Stimulated activated CD8-positive, alpha-beta memory T cell treated with anti-CD3 and anti-CD28 coated beads, Interleukin-15, amount 100 ng/mL, for 24 hours (primary cell): Measurements from ENCODE around the gene MRPL46.
A peak's percentile ranks its signal among the peaks of the same experiment; 100 is the strongest.

Experiments used
- DNase-seq: peaks from one replicate; pipeline ENCODE4 v3.0.0-alpha.2; 2020; ENCODE audit warnings: low read depth

Gene MRPL46

GRCh38 chr15:88467073-88467934 is at the start of gene MRPL46, which contains the start of gene MRPS11:
Gene MRPL46 (minus strand): TSS chr15:88467388. CDS start chr15:88467377, 11 bp downstream.
Gene MRPS11 (plus strand): TSS chr15:88467708. CDS start chr15:88467718, 10 bp downstream.
- DNase-seq: peak; percentile 69

GRCh38 chr15:88513195-88513594 is 46.0 kb upstream of the MRPL46 start:
- no peak for DNase-seq

DNA sequence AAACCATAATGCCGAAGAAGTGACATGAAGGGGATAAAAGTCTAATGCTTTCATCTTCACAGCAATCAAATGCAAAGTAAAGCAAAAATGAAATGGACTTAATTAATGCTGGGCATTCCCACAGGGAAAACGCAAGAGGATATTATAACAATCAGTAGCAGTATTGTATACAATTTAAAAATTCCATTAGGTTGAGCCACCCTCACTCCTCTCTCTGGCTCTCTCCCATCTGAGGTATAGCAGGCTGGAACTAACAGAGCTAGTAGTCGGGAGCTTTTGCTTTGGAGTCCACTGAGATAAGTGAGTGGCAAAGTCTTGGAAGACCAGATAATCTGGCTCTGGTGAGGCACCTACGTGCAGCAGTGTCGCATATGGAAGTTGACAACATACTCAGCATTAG is 45.4 kb upstream of the MRPL46 start:
- DNase-seq: no peak

DNA sequence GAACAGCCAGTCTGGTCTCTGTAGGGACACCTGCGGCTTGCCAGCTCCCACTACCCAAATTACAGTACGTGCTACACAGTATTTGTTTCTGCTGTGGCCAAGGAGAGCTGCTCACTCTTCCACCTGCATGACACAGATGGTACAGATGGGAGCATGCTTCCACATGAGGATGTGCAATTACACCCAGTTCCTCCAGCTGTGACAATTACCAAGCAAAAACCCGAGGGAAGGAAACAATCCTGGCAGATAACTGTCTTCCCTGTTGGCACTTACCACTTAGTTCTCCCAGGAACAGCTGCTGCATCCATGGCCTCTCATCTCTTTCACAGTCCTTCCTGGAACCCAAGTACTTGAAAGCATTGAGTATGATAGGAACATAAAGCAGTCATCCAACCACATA is 44.9 kb upstream of the MRPL46 start:
- no peak for DNase-seq

DNA sequence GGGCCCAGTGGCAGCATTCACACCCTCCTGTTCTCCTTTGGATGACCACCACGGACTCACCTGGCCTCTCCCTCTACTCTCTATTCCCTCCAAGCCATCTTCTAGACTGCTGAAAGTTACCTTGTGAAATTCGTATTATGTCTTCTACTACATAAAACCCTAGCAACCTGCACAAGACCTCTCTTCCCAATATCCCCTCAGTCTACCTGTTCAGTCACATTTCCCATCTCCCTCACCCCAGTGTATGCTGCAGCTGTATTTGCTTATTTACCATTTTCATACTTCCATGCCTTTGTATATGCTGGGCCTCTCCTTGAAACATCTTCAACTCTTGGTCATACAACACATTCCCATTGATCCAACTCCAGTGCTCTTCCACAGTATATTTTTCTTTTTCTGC is 44.0 kb upstream of the MRPL46 start:
- DNase-seq: no peak

DNA sequence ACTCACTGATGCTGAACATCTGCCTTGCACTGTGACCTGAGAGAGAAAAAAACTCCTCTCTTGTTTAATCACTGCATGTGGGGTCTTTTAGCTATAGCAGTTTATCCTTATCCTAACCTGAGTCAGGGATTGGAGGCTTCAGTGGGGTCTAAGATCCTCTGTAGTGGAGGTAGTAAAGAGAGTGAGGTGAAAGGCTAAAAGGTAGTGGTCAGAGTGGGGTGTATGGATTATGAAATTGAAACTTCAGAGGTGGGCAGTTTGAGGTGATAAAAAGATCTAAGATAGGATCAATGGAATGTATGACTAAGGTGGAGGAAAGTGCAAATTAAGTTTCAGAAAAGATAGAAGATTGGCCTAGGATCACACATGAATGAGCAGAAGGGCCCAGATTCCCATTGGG is 42.8 kb upstream of the MRPL46 start:
- no peak for DNase-seq

- DNase-seq: no peak
Measured at GRCh38 chr15:88509321-88509720, 42.1 kb upstream of the MRPL46 start.

- no peak for DNase-seq
Measured at GRCh38 chr15:88506628-88507027, 39.4 kb upstream of the MRPL46 start.

DNA sequence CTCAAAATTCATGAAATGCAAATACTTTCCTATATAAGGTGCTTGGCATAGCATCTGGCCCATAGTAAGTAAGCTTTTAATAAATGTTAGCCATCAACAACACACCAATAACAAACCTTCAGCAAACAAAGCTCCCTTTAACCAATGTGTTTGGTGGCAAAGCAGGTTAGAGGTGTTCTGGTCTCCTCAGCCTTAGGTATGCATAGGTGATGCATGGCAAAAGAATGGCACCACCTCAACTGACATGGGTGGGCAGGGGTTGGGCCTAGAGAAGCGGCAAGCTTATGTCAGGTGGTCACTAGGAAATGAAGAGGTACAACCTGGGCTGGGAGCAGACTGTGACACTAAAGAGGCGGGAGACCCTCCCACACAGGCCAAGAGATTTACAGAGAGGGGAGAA is 38.5 kb upstream of the MRPL46 start:
- no peak for DNase-seq

DNA sequence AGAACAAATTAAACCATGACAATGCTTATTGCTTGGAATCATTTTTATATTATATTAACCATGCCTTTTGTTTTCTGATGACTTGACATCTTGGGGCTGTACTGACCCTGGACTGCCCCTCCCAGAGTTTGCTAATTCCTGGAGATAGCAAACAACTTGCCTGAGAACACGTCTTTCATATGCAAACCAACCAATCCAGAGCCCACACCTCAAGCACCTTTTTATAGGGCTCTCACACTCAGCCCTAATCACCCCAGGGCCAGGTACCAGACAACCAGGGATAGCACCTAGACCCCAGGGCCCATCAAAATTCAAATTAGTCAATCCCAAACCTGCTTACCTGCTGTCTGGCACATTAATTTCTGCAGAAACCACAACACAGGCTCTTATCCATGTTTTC is 37.3 kb upstream of the MRPL46 start:
- DNase-seq: no peak

DNA sequence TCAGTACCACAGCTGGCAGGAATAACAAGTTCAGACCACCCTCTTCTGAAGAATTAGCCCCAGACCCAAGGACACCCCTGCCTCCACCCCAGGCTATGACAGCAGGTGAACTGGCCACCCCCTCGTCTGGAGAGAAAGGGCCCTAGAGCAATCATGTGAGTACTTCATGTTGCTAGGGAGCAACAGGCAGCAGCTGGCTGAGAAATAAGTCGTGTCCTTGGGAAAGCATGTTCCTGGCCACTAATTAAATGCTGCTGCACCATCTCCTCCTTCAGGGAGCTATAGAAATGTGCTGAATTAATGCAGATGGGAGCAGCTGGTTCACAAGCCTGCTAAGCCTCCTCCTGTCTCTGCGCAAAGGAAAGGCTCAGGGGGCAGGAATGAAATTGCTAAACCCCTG is 31.8 kb upstream of the MRPL46 start:
- DNase-seq: no peak

DNA sequence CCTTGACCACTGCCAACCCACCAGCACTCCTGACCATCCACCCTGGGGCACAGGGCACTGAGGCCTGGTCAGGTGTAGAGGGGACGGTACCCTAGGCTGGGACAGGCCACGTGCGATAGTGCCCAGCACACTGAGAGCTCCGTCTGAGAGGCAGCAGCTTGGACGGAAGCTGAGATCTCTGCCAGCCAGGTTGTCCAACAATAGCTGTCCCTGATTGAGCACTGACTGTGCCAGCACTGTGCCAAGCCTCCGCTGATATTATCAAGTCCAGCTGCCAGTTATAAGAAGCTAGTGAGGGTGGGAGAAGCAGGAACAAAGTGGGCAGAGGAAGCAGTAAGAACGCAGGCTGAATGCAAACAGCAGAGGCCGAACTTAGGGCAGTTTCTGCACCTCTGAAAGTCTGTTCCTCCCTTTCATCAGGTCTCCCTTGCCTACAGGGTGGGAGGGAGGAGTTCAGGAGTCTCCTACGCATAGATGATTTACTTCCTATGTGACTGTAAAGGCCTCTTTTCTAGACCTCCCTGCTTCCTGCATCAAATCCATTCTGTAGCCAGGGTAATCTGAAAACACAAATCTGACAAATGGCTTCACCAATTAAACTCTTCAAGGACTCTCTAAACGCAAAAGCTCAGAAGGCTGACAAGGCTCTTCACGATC is 30.0 kb upstream of the MRPL46 start:
- no peak for DNase-seq

- DNase-seq: no peak
Measured at GRCh38 chr15:88493844-88494243, 26.7 kb upstream of the MRPL46 start.

- no peak for DNase-seq
Measured at GRCh38 chr15:88491158-88491557, 24.0 kb upstream of the MRPL46 start.

DNA sequence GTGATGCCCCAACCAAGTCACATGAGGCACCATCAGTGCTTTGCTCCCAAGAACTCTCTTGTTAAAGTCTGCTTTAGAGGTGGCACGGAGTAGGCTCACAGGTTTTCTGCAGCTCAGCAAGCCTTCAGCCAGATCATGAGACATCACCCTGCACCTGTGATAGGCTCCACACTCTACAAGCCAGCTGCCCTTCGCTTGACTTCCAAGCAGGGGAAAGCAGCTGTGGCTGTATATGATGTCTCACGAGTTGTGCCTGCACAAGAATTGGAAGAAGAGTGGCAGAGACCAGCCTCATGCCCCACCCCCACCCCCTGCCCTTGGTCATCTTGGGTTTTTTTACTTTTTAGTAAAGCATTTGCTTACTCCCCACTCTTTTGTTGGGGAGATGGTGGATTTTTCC is 22.8 kb upstream of the MRPL46 start:
- DNase-seq: no peak

GRCh38 chr15:88489321-88489720 is 22.1 kb upstream of the MRPL46 start:
- no peak for DNase-seq

DNA sequence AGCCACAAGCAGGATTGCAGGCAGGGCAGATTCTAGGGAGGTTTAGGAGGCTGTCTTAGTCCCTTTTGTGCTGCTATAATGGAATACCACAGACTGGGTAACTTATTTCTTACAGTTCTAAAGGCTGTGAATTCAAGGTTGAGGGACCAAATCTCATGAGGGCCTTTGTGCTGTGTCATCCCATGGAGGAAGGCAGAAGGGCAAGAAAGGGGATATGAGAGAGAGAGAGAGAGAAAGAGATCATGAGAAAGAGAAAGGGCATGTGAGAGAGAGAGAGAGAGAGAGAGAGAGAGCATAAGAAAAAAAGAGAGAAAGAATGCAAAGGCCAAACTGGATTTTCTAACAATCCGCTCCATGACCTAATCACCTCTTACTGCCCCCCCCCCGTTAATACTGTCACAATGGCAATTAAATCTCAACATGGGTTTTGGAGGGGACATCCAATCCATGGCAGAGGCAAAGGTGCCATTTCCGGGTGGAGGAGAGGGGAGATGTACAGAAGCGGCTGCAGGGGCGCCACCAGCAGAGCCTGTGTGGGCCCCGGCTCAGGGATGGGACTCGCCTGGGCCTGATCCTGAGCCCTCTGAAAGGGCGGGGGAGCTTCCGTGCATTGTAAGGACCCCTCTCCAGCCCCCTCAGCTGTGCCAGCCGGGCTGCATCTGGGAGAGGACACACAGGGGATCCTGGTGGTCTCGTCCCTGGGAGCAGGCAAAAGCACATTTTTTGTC is 20.8 kb upstream of the MRPL46 start:
- no peak for DNase-seq

GRCh38 chr15:88487178-88487795 is 20.1 kb upstream of the MRPL46 start:
- DNase-seq: no peak

GRCh38 chr15:88484682-88485331 is 17.6 kb upstream of the MRPL46 start:
- no peak for DNase-seq

- no peak for DNase-seq
Measured at GRCh38 chr15:88482263-88482662, 15.1 kb upstream of the MRPL46 start.

DNA sequence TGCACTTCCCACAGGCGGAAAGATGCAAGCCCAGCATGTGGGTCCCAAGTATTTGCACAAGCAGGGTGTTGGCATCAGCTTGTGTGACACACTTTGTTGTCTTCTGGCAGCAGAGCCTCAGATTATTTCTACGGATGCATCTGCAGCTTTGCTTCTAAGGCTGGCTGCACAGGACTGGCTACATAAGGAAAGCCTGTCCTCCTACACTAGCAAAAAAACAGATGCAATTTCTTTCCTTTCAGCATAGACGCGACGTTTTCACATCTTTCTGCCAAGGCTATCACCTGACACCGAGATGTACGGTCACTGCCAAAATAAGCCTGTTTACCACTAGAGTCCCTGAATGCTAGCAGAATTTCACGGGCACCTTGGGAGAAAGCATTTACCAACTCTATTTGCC is 13.8 kb upstream of the MRPL46 start:
- no peak for DNase-seq

- DNase-seq: no peak
Measured at GRCh38 chr15:88479169-88479568, 12.0 kb upstream of the MRPL46 start.
